Mesodermal cell (in vitro differentiated cells): ENCODE results near the gene PCDH11X. TPM values are rescaled to one million over a fixed set of nuclear protein-coding genes. Genes with fewer than 3 reads are reported as not detected.
A peak's percentile ranks its signal among the peaks of the same experiment; 100 is the strongest.
"Not testable (repeated sequence)": the region's sequence is repeated elsewhere in the genome, so short reads cannot be mapped to it uniquely, and the experiment has no call there.

Source experiments
- H3K27ac ChIP-seq: 2 replicates; pipeline ENCODE4 v1.7.0; 2013; ENCODE audit warnings: mild to moderate bottlenecking, low read depth, low read length, moderate library complexity; ENCODE audit not compliant: severe bottlenecking
- H3K36me3 ChIP-seq: 2 replicates; pipeline ENCODE4 v1.7.1; 2013; ENCODE audit warnings: mild to moderate bottlenecking, low read length, moderate library complexity; ENCODE audit not compliant: control insufficient read depth, insufficient read depth
- H3K4me1 ChIP-seq: one replicate; pipeline ENCODE4 v1.7.1; 2013; ENCODE audit warnings: mild to moderate bottlenecking, low read length; ENCODE audit not compliant: insufficient read depth, control insufficient read depth, poor library complexity, severe bottlenecking
- H3K4me3 ChIP-seq: 2 replicates; pipeline ENCODE4 v1.7.0; 2013; ENCODE audit warnings: low read length, control low read depth, mild to moderate bottlenecking; ENCODE audit not compliant: insufficient read depth, poor library complexity, severe bottlenecking; ENCODE audit errors: extremely low read depth
- H3K9me3 ChIP-seq: 2 replicates; pipeline ENCODE4 v1.7.1; 2013; ENCODE audit warnings: mild to moderate bottlenecking, low read length, moderate library complexity; ENCODE audit not compliant: control insufficient read depth
- WGBS, 2 experiments: methylation state at CpG; one replicate each; pipeline ENCODE4 v1.1.5; 2013; ENCODE audit warnings: missing lambda C conversion rate in 2 of 2; ENCODE audit not compliant: insufficient coverage in 2 of 2; 5-methylcytosine and 5-hydroxymethylcytosine counted together
- polyA plus RNA-seq, 2 experiments: library from polyadenylated mRNA; stranded (reverse); fragments of 50-300 nt; gene quantifications; one replicate each; pipeline ENCODE4 v1.2.3, GENCODE V29; 2013

The PCDH11X gene
- 3.8 TPM for polyA plus RNA-seq (2013, experiment 1 of 2)
- 3.0 TPM for polyA plus RNA-seq (2013, experiment 2 of 2)

- H3K4me1 ChIP-seq, H3K9me3 ChIP-seq, H3K27ac ChIP-seq, H3K36me3 ChIP-seq: not testable (repeated sequence)
- WGBS, 2 experiments = no CpG with 5 or more reads among the region's 24 CpGs
- peak within 1 kb of the TSS; percentile 23 for H3K4me3 ChIP-seq
Observed at GRCh38 chrX:91779135-91779534, at the start of gene PCDH11X. Gene PCDH11X (plus strand): TSS chrX:91779375. CDS start chrX:91835505, 56,130 bp downstream.

GRCh38 chrX:91747446-91747845, 31.7 kb upstream of the PCDH11X start:
- not testable (repeated sequence) for H3K9me3 ChIP-seq, H3K4me1 ChIP-seq, H3K4me3 ChIP-seq, H3K36me3 ChIP-seq, H3K27ac ChIP-seq
- WGBS, 2 experiments = no CpG with 5 or more reads among the region's 4 CpGs

GRCh38 chrX:91753022-91753421, 26.2 kb upstream of the PCDH11X start:
- not testable (repeated sequence) for H3K4me3 ChIP-seq, H3K36me3 ChIP-seq, H3K27ac ChIP-seq, H3K4me1 ChIP-seq, H3K9me3 ChIP-seq
- 94% methylated on average over 10 of the region's 17 CpGs; no CpG with 5 or more reads in 1 of the 2 experiments for WGBS, 2 experiments

GRCh38 chrX:91770619-91771488, 8.3 kb upstream of the PCDH11X start:
- H3K4me3 ChIP-seq, H3K9me3 ChIP-seq, H3K27ac ChIP-seq, H3K36me3 ChIP-seq, H3K4me1 ChIP-seq: not testable (repeated sequence)
- WGBS, 2 experiments = no CpG with 5 or more reads among the region's 9 CpGs

- H3K4me1 ChIP-seq, H3K9me3 ChIP-seq, H3K27ac ChIP-seq, H3K36me3 ChIP-seq, H3K4me3 ChIP-seq: not testable (repeated sequence)
- WGBS, 2 experiments = no CpG with 5 or more reads among the region's 3 CpGs
Observed at GRCh38 chrX:91773943-91774342, 5.2 kb upstream of the PCDH11X start.

GRCh38 chrX:91780008-91780407, 833 bp downstream of the PCDH11X start:
- not testable (repeated sequence) for H3K27ac ChIP-seq

GRCh38 chrX:91780698-91781097, 1.5 kb downstream of the PCDH11X start:
- H3K4me3 ChIP-seq = peak overlapping the region; percentile 29
- not testable (repeated sequence) for H3K4me1 ChIP-seq, H3K36me3 ChIP-seq, H3K9me3 ChIP-seq, H3K27ac ChIP-seq
- no CpG with 5 or more reads among the region's 23 CpGs for WGBS, 2 experiments

More at GRCh38 chrX:91780008-91780407, 833 bp downstream of the PCDH11X start:
- H3K4me1 ChIP-seq, H3K9me3 ChIP-seq, H3K36me3 ChIP-seq: not testable (repeated sequence)
- WGBS, 2 experiments = 0% methylated on average over 4 of the region's 17 CpGs; no CpG with 5 or more reads in 1 of the 2 experiments
- peak overlapping the region; percentile 23 for H3K4me3 ChIP-seq

- not testable (repeated sequence) for H3K9me3 ChIP-seq, H3K27ac ChIP-seq, H3K36me3 ChIP-seq, H3K4me1 ChIP-seq
- 2% methylated on average over 8 of the region's 58 CpGs; no CpG with 5 or more reads in 1 of the 2 experiments for WGBS, 2 experiments
- peak overlapping the region; percentile 29 for H3K4me3 ChIP-seq
Observed at GRCh38 chrX:91781553-91782298, 2.6 kb downstream of the PCDH11X start.

GRCh38 chrX:91782825-91783224, 3.6 kb downstream of the PCDH11X start:
- H3K27ac ChIP-seq, H3K9me3 ChIP-seq, H3K4me1 ChIP-seq, H3K36me3 ChIP-seq: not testable (repeated sequence)
- WGBS, 2 experiments = no CpG with 5 or more reads among the region's 8 CpGs
- peak overlapping the region; percentile 8 for H3K4me3 ChIP-seq

GRCh38 chrX:91817537-91817936, 38.4 kb downstream of the PCDH11X start:
- no CpG with 5 or more reads among the region's 3 CpGs for WGBS, 2 experiments
- H3K4me1 ChIP-seq, H3K9me3 ChIP-seq: not testable (repeated sequence)

GRCh38 chrX:91825321-91825720, 46.1 kb downstream of the PCDH11X start:
- not testable (repeated sequence) for H3K9me3 ChIP-seq, H3K27ac ChIP-seq, H3K36me3 ChIP-seq, H3K4me1 ChIP-seq, H3K4me3 ChIP-seq
- WGBS, 2 experiments = no CpG with 5 or more reads among the region's 24 CpGs

More at GRCh38 chrX:91817537-91817936, 38.4 kb downstream of the PCDH11X start:
- H3K4me3 ChIP-seq, H3K36me3 ChIP-seq, H3K27ac ChIP-seq: not testable (repeated sequence)
